Measurements from ENCODE around the gene HSD17B13. TPM values are rescaled to one million over a fixed set of nuclear protein-coding genes. Genes with fewer than 3 reads are reported as not detected.

HSD17B13 gene
- polyA plus RNA-seq, 4 donors = 0.13 to 0.67 (median 0.43) TPM

Other genes with a start within 250 kb of the HSD17B13 start
- 10 to 100 TPM in 1 of 4 donors, 1 to 10 TPM in 3; 5.4 to 19.5 (median 7.1) TPM for gene KLHL8, start 102.3 kb downstream of the HSD17B13 start, polyA plus RNA-seq
- 100 to 1,000 TPM; 196 to 420 (median 281) TPM for gene HSD17B11, start 68.3 kb upstream of the HSD17B13 start, polyA plus RNA-seq
- gene NUDT9, start 99.7 kb upstream of the HSD17B13 start, polyA plus RNA-seq = 10 to 100 TPM; 62.7 to 89.0 (median 71.3) TPM
- gene SPARCL1, start 206.5 kb upstream of the HSD17B13 start, polyA plus RNA-seq = 100 to 1,000 TPM in 1 of 4 donors, 10 to 100 TPM in 2, 1 to 10 TPM in 1; 5.1 to 354 (median 40.4) TPM

All from small intestine (tissue), 4 donors.